Measurements from ENCODE around the gene STARD10.

DNA sequence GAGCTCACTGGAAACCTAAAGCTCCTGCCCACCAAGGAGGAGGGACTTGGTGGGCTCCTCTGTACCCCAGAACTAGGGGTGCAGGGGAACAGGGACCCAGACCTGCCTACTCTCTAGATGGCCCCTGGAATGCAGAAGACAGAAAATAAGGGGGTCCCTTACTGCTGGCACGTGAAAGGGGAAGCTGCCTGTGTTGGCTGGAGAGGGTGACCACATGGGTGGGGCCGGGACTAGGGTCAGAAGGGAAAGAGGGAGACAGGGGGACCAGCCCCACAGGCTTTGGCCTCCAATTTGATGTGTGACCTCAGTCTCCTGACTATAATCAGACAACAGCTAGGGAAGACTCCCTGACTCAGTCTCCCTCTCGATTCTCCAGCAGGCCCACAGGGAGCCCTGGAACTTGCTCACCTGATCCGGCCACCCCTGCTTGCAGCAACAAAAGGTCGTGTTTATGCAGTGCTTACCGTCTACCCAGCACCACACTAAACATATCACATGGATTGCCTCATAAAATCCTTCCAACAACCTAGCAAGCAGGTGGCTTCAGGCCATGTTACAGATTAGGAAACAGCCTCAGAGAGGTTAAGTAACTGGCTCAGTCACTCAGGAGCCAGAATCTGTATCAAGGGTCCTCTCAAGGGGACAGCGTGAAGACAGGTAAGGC is 51.9 kb downstream of the STARD10 start:
- TF ChIP-seq POLR2AphosphoS5 (IDR thresholded peaks at IDR 0.05; ENCODE audit: low read depth): no peak
- TF ChIP-seq, protein P1, sequence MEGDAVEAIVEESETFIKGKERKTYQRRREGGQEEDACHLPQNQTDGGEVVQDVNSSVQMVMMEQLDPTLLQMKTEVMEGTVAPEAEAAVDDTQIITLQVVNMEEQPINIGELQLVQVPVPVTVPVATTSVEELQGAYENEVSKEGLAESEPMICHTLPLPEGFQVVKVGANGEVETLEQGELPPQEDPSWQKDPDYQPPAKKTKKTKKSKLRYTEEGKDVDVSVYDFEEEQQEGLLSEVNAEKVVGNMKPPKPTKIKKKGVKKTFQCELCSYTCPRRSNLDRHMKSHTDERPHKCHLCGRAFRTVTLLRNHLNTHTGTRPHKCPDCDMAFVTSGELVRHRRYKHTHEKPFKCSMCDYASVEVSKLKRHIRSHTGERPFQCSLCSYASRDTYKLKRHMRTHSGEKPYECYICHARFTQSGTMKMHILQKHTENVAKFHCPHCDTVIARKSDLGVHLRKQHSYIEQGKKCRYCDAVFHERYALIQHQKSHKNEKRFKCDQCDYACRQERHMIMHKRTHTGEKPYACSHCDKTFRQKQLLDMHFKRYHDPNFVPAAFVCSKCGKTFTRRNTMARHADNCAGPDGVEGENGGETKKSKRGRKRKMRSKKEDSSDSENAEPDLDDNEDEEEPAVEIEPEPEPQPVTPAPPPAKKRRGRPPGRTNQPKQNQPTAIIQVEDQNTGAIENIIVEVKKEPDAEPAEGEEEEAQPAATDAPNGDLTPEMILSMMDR (conservative IDR thresholded peaks at IDR 0.05; ENCODE audit: low read depth in 2 of 2): no peak
- TF ChIP-seq REST (IDR thresholded peaks at IDR 0.05; ENCODE audit: unreplicated experiment): no peak
- no peak for TF ChIP-seq STAT1 (IDR thresholded peaks at IDR 0.05; ENCODE audit: unreplicated experiment)
- no peak for TF ChIP-seq EZH2phosphoT487 (IDR thresholded peaks at IDR 0.05; ENCODE audit: unreplicated experiment)
- no peak for TF ChIP-seq EZH2 (IDR thresholded peaks at IDR 0.05; ENCODE audit: low read depth, unreplicated experiment)
- no peak for TF ChIP-seq CREB1 (CRISPR knock-in tag; IDR thresholded peaks at IDR 0.05; ENCODE audit: low read depth)
- TF ChIP-seq ETS1 (IDR thresholded peaks at IDR 0.05): no peak
- no peak for TF ChIP-seq JUNB (IDR thresholded peaks at IDR 0.05; ENCODE audit: unreplicated experiment)
- no peak for TF ChIP-seq ZNF331 (CRISPR knock-in tag; IDR thresholded peaks at IDR 0.05; ENCODE audit: low read depth)
- TF ChIP-seq ZNF462 (CRISPR knock-in tag; IDR thresholded peaks at IDR 0.05): no peak

Measured in GM23338 (cell line).